ENCODE measurements around the gene MOV10. TPM values are rescaled to one million over a fixed set of nuclear protein-coding genes. Genes with fewer than 3 reads are reported as not detected.

The MOV10 gene
- total and polyA plus RNA-seq, 7 donors = 4.8 to 10.6 (median 6.4) TPM

GRCh38 chr1:112704391-112704933 lies 30.0 kb downstream of the MOV10 start:
- Histone ChIP-seq H3K27me3 (ENCODE audit: insufficient read depth in 3 of 3, low read length in 2 of 3) (no peaks in the 10 kb centered on the region), H3K9me3 (no peaks in the 10 kb centered on the region), H3K27ac (peak overlapping the region; percentile 80), H3K36me3 (ENCODE audit: insufficient read depth in 1 of 2, low read depth in 1 of 2) (peaks cover 0 to 26% of the 10 kb centered on the region in 2 donors), H3K4me3 (peak overlapping the region; percentile 69), H3K4me1 (peaks cover 48% of the 10 kb centered on the region)
- intact Hi-C loops (cut with DNase I) = no loop called here
- ATAC-seq = no peak
- no peak for TF ChIP-seq CTCF (IDR thresholded peaks at IDR 0.05)
- no peak for DNase-seq
- 38 to 50% (median 47%) methylated on average over 7 of the region's 7 CpGs for WGBS, 3 donors

DNA sequence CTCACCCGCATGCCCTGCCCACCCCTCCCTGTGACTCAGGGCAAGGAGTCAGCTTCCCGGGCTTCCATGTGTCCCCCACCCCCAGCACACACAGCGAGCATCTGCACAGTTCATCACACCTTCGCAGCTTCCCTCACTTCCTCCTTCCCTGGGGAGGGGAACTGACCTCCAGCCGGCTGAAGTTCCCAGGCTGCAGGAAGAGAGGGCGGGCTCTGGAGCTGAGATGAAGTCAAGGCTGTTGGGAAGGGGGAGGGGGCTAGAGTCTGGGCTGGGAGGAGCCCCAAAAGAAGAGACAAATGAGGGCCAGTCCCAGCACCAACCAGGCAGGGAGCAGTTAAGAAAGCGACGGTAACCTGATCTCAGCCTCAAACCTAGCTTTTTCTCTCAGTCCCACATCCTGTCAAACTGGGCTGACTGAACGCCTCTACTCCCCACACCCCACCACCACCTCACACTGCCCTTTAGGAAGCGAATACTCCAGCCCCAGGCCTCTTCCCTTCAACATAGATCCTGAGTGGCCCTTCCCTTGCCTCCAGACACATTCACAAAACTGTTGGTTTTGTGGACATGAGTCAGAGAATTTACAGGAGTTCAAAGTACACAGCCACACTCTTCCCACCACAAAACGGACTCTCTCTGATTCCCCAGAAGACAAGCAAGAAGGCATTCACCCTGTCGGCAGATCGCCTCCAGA lies 30.6 kb downstream of the MOV10 start:
- peak; percentile 83 to 89 for DNase-seq
- H3K4me3 ChIP-seq = peak overlapping the region; percentile 69
- TF ChIP-seq CTCF (IDR thresholded peaks at IDR 0.05) = no peak
- no peaks in the 10 kb centered on the region for H3K9me3 ChIP-seq
- H3K27me3 ChIP-seq (ENCODE audit: insufficient read depth in 3 of 3, low read length in 2 of 3) = no peaks in the 10 kb centered on the region
- WGBS, 3 donors = 32 to 39% (median 33%) methylated on average over 13 of the region's 13 CpGs
- H3K4me1 ChIP-seq = peaks cover 42% of the 10 kb centered on the region
- peaks cover 0 to 30% of the 10 kb centered on the region in 2 donors for H3K36me3 ChIP-seq (ENCODE audit: insufficient read depth in 1 of 2, low read depth in 1 of 2)
- peak; percentile 12 to 38 (median 23) for ATAC-seq
- intact Hi-C loops (cut with DNase I) = loop anchor here in 1 of 2 donors (5.0 kb wide), 3 partner anchors 33 to 203 kb away; partner anchors contain the start of genes CAPZA1, MOV10 and ST7L
- H3K27ac ChIP-seq = peak overlapping the region; percentile 80

GRCh38 chr1:112706505-112707220 lies 32.2 kb downstream of the MOV10 start, which contains the start of gene RHOC:
Gene RHOC (minus strand): TSS chr1:112707127. CDS start chr1:112703799, 3,328 bp downstream.
- Histone ChIP-seq H3K9me3 (no peaks in the 10 kb centered on the region), H3K4me1 (peaks cover 26% of the 10 kb centered on the region), H3K27me3 (ENCODE audit: insufficient read depth in 3 of 3, low read length in 2 of 3) (no peaks in the 10 kb centered on the region), H3K36me3 (ENCODE audit: insufficient read depth in 1 of 2, low read depth in 1 of 2) (peaks cover 0 to 31% of the 10 kb centered on the region in 2 donors), H3K27ac (peak within 1 kb of the TSS; percentile 83), H3K4me3 (peak within 1 kb of the TSS; percentile 83)
- ATAC-seq (peak; percentile 66 to 80 (median 79)), DNase-seq (peak; percentile 76 to 83)
- intact Hi-C loops (cut with DNase I) = loop anchor here (2.0 to 5.0 kb wide), 6 partner anchors 32 to 316 kb away; partner anchors contain the start of genes MOV10 (in 2 of the 2), CAPZA1 (in 1 of the 2) and ST7L (in 1 of the 2)
- no peak for TF ChIP-seq CTCF (IDR thresholded peaks at IDR 0.05)
- 5 to 10% (median 9%) methylated on average over 22 to 61 of the region's 61 CpGs for WGBS, 3 donors

- peak overlapping the region; percentile 83 for H3K27ac ChIP-seq
- peak; percentile 89 to 93 for DNase-seq
- ATAC-seq = peak; percentile 84 to 91 (median 90)
- 6 to 10% (median 9%) methylated on average over 24 to 42 of the region's 42 CpGs for WGBS, 3 donors
- peak; percentile 90 for TF ChIP-seq CTCF (IDR thresholded peaks at IDR 0.05)
- H3K9me3 ChIP-seq = no peaks in the 10 kb centered on the region
- peaks cover 0 to 23% of the 10 kb centered on the region in 2 donors for H3K36me3 ChIP-seq (ENCODE audit: insufficient read depth in 1 of 2, low read depth in 1 of 2)
- peak overlapping the region; percentile 83 for H3K4me3 ChIP-seq
- intact Hi-C loops (cut with DNase I) = loop anchor here (2.0 to 5.0 kb wide), 7 partner anchors 33 to 317 kb away; partner anchors contain the start of genes MOV10 (in 2 of the 2), CAPZA1 (in 1 of the 2) and ST7L (in 1 of the 2)
- peaks cover 19% of the 10 kb centered on the region for H3K4me1 ChIP-seq
- H3K27me3 ChIP-seq (ENCODE audit: insufficient read depth in 3 of 3, low read length in 2 of 3) = no peaks in the 10 kb centered on the region
Measured at GRCh38 chr1:112707221-112708001, 33.0 kb downstream of the MOV10 start.

Measured in psoas muscle (tissue), 8 donors.